K562 (cell line): ENCODE data around the gene VSIG1. TPM values are rescaled to one million over a fixed set of nuclear protein-coding genes. Genes with fewer than 3 reads are reported as not detected.
A peak's percentile ranks its signal among the peaks of the same experiment; 100 is the strongest.

Experiments used
- ATF3 ChIP-seq, 2 experiments: fragments of 450-650 bp in 1 of 2; sonication (generic) in 1 of 2; formaldehyde crosslinking in 1 of 2; IDR thresholded peaks in 1 of 2; conservative IDR thresholded peaks in 1 of 2; 2 replicates each; pipeline versions ENCODE4 v1.6.1 to v1.8.1; 2016 to 2023; ENCODE audit warnings: mild to moderate bottlenecking in 2 of 2, moderate library complexity in 2 of 2, inconsistent platforms in 1 of 2, missing genetic modification reagents in 1 of 2
- ATF7 ChIP-seq: fragments of 450-650 bp; IDR thresholded peaks from 2 replicates; pipeline ENCODE4 v1.7.1; 2014; ENCODE audit warnings: mild to moderate bottlenecking, moderate library complexity
- CBFB ChIP-seq: sonication (generic); formaldehyde crosslinking; IDR thresholded peaks from 2 replicates; pipeline ENCODE4 v1.4.0; 2020; ENCODE audit warnings: mild to moderate bottlenecking, missing genetic modification reagents
- CBX1 ChIP-seq: sonication (generic); IDR thresholded peaks from 2 replicates; pipeline ENCODE4 v1.6.1; 2016; ENCODE audit warnings: antibody characterized with exemption, low read depth, mild to moderate bottlenecking
- CEBPB ChIP-seq: fragments of 450-650 bp; IDR thresholded peaks from 2 replicates; pipeline ENCODE4 v1.6.1; 2016; ENCODE audit warnings: missing genetic modification characterization, missing compliant biosample characterization
- FOXM1 ChIP-seq, 2 experiments: fragments of 450-650 bp in 1 of 2; sonication (generic) in 1 of 2; formaldehyde crosslinking in 1 of 2; IDR thresholded peaks; 2 replicates each; pipeline versions ENCODE4 v1.6.1 to v1.9.0; 2017 to 2022; ENCODE audit warnings: low read depth in 2 of 2, mild to moderate bottlenecking in 2 of 2, missing genetic modification reagents in 1 of 2, moderate library complexity in 1 of 2
- KDM2B ChIP-seq: fragments of 250-450 bp; sonication (Bioruptor Pico); IDR thresholded peaks from 2 replicates; pipeline ENCODE4 v1.8.0; 2021; ENCODE audit warnings: mild to moderate bottlenecking, moderate library complexity
- L3MBTL2 ChIP-seq: fragments of 450-650 bp; IDR thresholded peaks from 2 replicates; pipeline ENCODE4 v1.6.1; 2016; ENCODE audit warnings: mild to moderate bottlenecking, moderate library complexity
- MTA1 ChIP-seq: fragments of 450-650 bp; IDR thresholded peaks from 2 replicates; pipeline ENCODE4 v1.6.1; 2017; ENCODE audit warnings: borderline replicate concordance
- MYC ChIP-seq, 2 experiments: fragments of 250-450 bp in 1 of 2; sonication (Bioruptor Pico) in 1 of 2; IDR thresholded peaks; 2 replicates each; pipeline versions ENCODE4 v1.5.1 to v1.6.1; 2012 to 2021; ENCODE audit warnings: low read depth in 2 of 2, borderline replicate concordance in 1 of 2, improper control_type of control experiment in 1 of 2, low read length in 1 of 2, mild to moderate bottlenecking in 1 of 2, moderate library complexity in 1 of 2
- NCOR1 ChIP-seq: fragments of 450-650 bp; IDR thresholded peaks from 2 replicates; pipeline ENCODE4 v1.6.1; 2016; ENCODE audit warnings: mild to moderate bottlenecking, moderate library complexity
- PHB ChIP-seq: fragments of 250-450 bp; sonication (Bioruptor Pico); IDR thresholded peaks from 2 replicates; pipeline ENCODE4 v1.5.0; 2021
- PTRF ChIP-seq: fragments of 450-650 bp; IDR thresholded peaks from 2 replicates; pipeline ENCODE4 v1.6.1; 2016; ENCODE audit warnings: mild to moderate bottlenecking, missing genetic modification characterization, missing compliant biosample characterization
- PYGO2 ChIP-seq: fragments of 450-650 bp; IDR thresholded peaks from 2 replicates; pipeline ENCODE4 v1.6.1; 2016; ENCODE audit warnings: mild to moderate bottlenecking, missing genetic modification characterization, moderate library complexity, missing compliant biosample characterization
- SNIP1 ChIP-seq: fragments of 450-650 bp; IDR thresholded peaks from 2 replicates; pipeline ENCODE4 v1.7.1; 2017; ENCODE audit warnings: low read depth, mild to moderate bottlenecking
- SRSF7 ChIP-seq: fragments of 200-400 bp; formaldehyde crosslinking; optimal IDR thresholded peaks from 2 replicates; pipeline ENCODE3; 2017; ENCODE audit warnings: mild to moderate bottlenecking, low read depth, low read length
- TCF3 ChIP-seq: sonication (generic); formaldehyde crosslinking; IDR thresholded peaks from 2 replicates; pipeline ENCODE4 v1.4.0; 2020; ENCODE audit warnings: mild to moderate bottlenecking, missing genetic modification reagents
- TOE1 ChIP-seq, 2 experiments: fragments of 450-650 bp in 1 of 2; sonication (generic) in 1 of 2; formaldehyde crosslinking in 1 of 2; IDR thresholded peaks; 2 replicates each; pipeline versions ENCODE4 v1.7.1 to v1.8.0; 2016 to 2022; ENCODE audit warnings: borderline replicate concordance in 2 of 2, mild to moderate bottlenecking in 2 of 2, antibody characterized with exemption in 1 of 2, inconsistent platforms in 1 of 2, low read depth in 1 of 2, missing genetic modification reagents in 1 of 2, moderate library complexity in 1 of 2
- TRIM24 ChIP-seq, 2 experiments: fragments of 450-650 bp; IDR thresholded peaks; 2 replicates each; pipeline ENCODE4 v1.6.1; 2016
- ZHX1 ChIP-seq: fragments of 150-350 bp; conservative IDR thresholded peaks from 2 replicates; pipeline ENCODE4 v1.6.1; 2014; ENCODE audit warnings: low read length
- ZNF140 ChIP-seq: fragments of 250-450 bp; sonication (Bioruptor Pico); IDR thresholded peaks from 2 replicates; pipeline ENCODE4 v1.8.0; 2021; ENCODE audit warnings: moderate library complexity, mild to moderate bottlenecking, inconsistent platforms
- ZNF175 ChIP-seq: fragments of 200-800 bp; sonication (Bioruptor generic); IDR thresholded peaks from 2 replicates; pipeline ENCODE4 v1.6.1; 2016; ENCODE audit warnings: low read depth, mild to moderate bottlenecking, missing genetic modification characterization, missing compliant biosample characterization
- ZNF398 ChIP-seq: fragments of 250-450 bp; sonication (Bioruptor Pico); IDR thresholded peaks from 2 replicates; pipeline ENCODE4 v1.8.0; 2021; ENCODE audit warnings: moderate library complexity, mild to moderate bottlenecking, inconsistent platforms
- polyA plus RNA-seq, 8 experiments: library from polyadenylated mRNA; depleted of rRNA in 4 of 8; stranded (reverse) in 5 of 8; unstranded in 3 of 8; fragments of >200 nt; fragmentation: Nextera tagmentation in 2 of 8; fragmentation: Illumina TruSeq in 1 of 8; extraction: Ambion mirVana in 2 of 8; extraction: Trizol in 1 of 8; gene quantifications; 2 replicates each; pipeline versions ENCODE4 v1.2.1 to v1.2.3, GENCODE V29; 2011 to 2014; ENCODE audit warnings: inconsistent platforms in 1 of 8, missing spikeins in 1 of 8
- total RNA-seq, 7 experiments: library from RNA; depleted of rRNA in 6 of 7; stranded (reverse); fragments of >200 nt in 6 of 7; fragmentation: Illumina TruSeq in 2 of 7; extraction: Trizol in 2 of 7; gene quantifications; 2 replicates each; pipeline versions ENCODE4 v1.2.1 to v1.2.3, GENCODE V29; 2011 to 2021; ENCODE audit warnings: low replicate concordance in 1 of 7

Gene VSIG1
- total and polyA plus RNA-seq, 9 of the 15 experiments (the other 6 are each of a cell fraction or from before 2014, with no cell fraction given), result not detected

GRCh38 chrX:108088511-108088910 is 43.6 kb downstream of the VSIG1 start (continued):
- TF ChIP-seq NCOR1, result peak; percentile 88
- TF ChIP-seq SNIP1, result no peak
- TF ChIP-seq ZNF175 (CRISPR knock-in tag), result no peak
- TF ChIP-seq MTA1, result no peak
- no peak for TF ChIP-seq L3MBTL2
- TF ChIP-seq FOXM1 (IDR thresholded peaks at IDR 0.05; ENCODE audit: low read depth), result peak; percentile 86
- TF ChIP-seq FOXM1 (CRISPR knock-in tag; IDR thresholded peaks at IDR 0.05; ENCODE audit: low read depth), result no peak
- TF ChIP-seq PYGO2 (tag), result peak; percentile 16; the same call in 1 of the 2 replicates
- peak; percentile 77 for TF ChIP-seq ATF7
- TF ChIP-seq KDM2B (CRISPR knock-in tag), result no peak
- peak; percentile 86 for TF ChIP-seq ATF3 (IDR thresholded peaks at IDR 0.05)
- TF ChIP-seq ATF3 (CRISPR knock-in tag; conservative IDR thresholded peaks at IDR 0.05), result no peak
- TF ChIP-seq ZNF398 (CRISPR knock-in tag), result no peak
- TF ChIP-seq SRSF7, result no peak
- peak; percentile 77 to 86 for TF ChIP-seq TRIM24 (IDR thresholded peaks at IDR 0.05)
- peak; percentile 61 for TF ChIP-seq MYC (IDR thresholded peaks at IDR 0.05; ENCODE audit: low read depth, low read length)
- no peak for TF ChIP-seq MYC (CRISPR knock-in tag; IDR thresholded peaks at IDR 0.05; ENCODE audit: borderline replicate concordance, low read depth)
- TF ChIP-seq TOE1 (IDR thresholded peaks at IDR 0.05; ENCODE audit: borderline replicate concordance), result peak; percentile 55; the same call in 1 of the 2 replicates
- no peak for TF ChIP-seq TOE1 (CRISPR knock-in tag; IDR thresholded peaks at IDR 0.05; ENCODE audit: borderline replicate concordance, low read depth)
- no peak for TF ChIP-seq CBFB (CRISPR knock-in tag)
- no peak for TF ChIP-seq PTRF (tag)
- no peak for TF ChIP-seq CBX1
- no peak for TF ChIP-seq ZHX1
- TF ChIP-seq TCF3 (CRISPR knock-in tag), result peak; percentile 88
- TF ChIP-seq CEBPB (tag), result peak; percentile 62; the same call in 1 of the 2 replicates
- TF ChIP-seq PHB, result no peak
- TF ChIP-seq ZNF140 (CRISPR knock-in tag), result no peak
